OCI-LY1 (cell line): ENCODE results near the gene RBM38.

Experiments
- EZH2 ChIP-seq: fragments of 200-600 bp; sonication (generic), shearing (Covaris generic); IDR thresholded peaks from 2 replicates; pipeline ENCODE4 v1.8.0; 2017; ENCODE audit warnings: borderline replicate concordance, mixed run types, mild to moderate bottlenecking, antibody characterized with exemption, low read length, moderate library complexity, mixed read lengths
- TF ChIP-seq, protein P1 (sequence below): fragments of 200-600 bp; sonication (generic), shearing (Covaris generic); IDR thresholded peaks from 2 replicates; pipeline ENCODE4 v1.5.1; 2017; ENCODE audit warnings: mild to moderate bottlenecking, antibody characterized with exemption, low read length, moderate library complexity, mixed read lengths

DNA sequence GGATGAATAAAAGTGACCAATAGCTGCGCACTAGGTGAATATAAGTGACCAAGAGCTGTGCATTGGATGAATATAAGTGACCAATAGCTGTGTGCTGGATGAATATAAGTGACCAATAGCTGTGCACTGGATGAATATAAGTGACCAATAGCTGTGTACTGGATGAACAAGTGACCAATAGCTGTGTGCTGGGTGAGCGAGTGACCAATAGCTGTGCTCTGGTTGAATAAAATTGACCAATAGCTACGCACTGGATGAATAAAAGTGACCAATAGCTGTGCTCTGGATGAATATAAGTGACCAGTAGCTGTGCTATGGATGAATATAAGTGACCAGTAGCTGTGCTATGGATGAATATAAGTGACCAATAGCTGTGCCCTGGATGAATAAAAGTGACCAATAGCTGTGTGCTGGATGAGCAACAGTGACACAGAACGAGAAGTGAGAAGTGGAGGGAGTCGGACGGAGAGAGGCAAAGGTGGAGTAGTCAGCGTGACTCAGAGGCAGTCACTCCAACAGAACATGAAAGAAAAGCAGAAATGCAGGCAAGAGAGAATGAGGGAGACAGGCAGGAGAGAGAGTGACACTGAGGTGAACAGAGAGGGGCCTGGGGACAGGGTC, 38.5 kb downstream of the RBM38 start:
- TF ChIP-seq, protein P1, sequence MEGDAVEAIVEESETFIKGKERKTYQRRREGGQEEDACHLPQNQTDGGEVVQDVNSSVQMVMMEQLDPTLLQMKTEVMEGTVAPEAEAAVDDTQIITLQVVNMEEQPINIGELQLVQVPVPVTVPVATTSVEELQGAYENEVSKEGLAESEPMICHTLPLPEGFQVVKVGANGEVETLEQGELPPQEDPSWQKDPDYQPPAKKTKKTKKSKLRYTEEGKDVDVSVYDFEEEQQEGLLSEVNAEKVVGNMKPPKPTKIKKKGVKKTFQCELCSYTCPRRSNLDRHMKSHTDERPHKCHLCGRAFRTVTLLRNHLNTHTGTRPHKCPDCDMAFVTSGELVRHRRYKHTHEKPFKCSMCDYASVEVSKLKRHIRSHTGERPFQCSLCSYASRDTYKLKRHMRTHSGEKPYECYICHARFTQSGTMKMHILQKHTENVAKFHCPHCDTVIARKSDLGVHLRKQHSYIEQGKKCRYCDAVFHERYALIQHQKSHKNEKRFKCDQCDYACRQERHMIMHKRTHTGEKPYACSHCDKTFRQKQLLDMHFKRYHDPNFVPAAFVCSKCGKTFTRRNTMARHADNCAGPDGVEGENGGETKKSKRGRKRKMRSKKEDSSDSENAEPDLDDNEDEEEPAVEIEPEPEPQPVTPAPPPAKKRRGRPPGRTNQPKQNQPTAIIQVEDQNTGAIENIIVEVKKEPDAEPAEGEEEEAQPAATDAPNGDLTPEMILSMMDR: no peak
- TF ChIP-seq EZH2: no peak
